GM23338 (cell line): ENCODE data around the gene MOK. TPM values are rescaled to one million over a fixed set of nuclear protein-coding genes. Genes with fewer than 3 reads are reported as not detected.

Experiments used
- ATAC-seq: fragments of 200-7000 bp; cut with Tn5 transposase; 3 replicates; pipeline ENCODE4 v1.9.1; 2020
- DNase-seq: peaks from one replicate; pipeline ENCODE4 v3.0.0-alpha.2; 2015; ENCODE audit warnings: low spot score
- H2AFZ ChIP-seq: fragments of 200-600 bp; sonication (generic); 2 replicates; pipeline ENCODE4 v1.8.0; 2016; ENCODE audit warnings: antibody characterized with exemption, mild to moderate bottlenecking, moderate library complexity
- H3F3A ChIP-seq: fragments of 200-600 bp; sonication (generic); replicated peaks from 2 replicates; pipeline ENCODE4 v1.8.0; 2017; ENCODE audit warnings: antibody characterized with exemption, mixed run types, low read depth
- H3K27ac ChIP-seq: fragments of 200-600 bp; sonication (generic); 2 replicates; pipeline ENCODE4 v1.6.1; 2016; ENCODE audit warnings: low read depth
- H3K27me3 ChIP-seq: fragments of 200-600 bp; sonication (generic); 2 replicates; pipeline ENCODE4 v1.8.0; 2016; ENCODE audit warnings: mild to moderate bottlenecking, mixed run types, moderate library complexity; ENCODE audit not compliant: insufficient read depth
- H3K36me3 ChIP-seq: fragments of 200-600 bp; sonication (generic); 2 replicates; pipeline ENCODE4 v1.8.0; 2016; ENCODE audit warnings: mild to moderate bottlenecking; ENCODE audit not compliant: insufficient read depth
- H3K4me1 ChIP-seq: fragments of 200-600 bp; sonication (generic); 2 replicates; pipeline ENCODE4 v1.8.0; 2016; ENCODE audit warnings: mild to moderate bottlenecking, moderate library complexity; ENCODE audit not compliant: insufficient read depth
- H3K4me2 ChIP-seq: fragments of 200-600 bp; sonication (generic); 2 replicates; pipeline ENCODE4 v1.7.1; 2017; ENCODE audit warnings: mixed run types
- H3K4me3 ChIP-seq: fragments of 200-600 bp; sonication (generic); 2 replicates; pipeline ENCODE4 v1.6.1; 2016; ENCODE audit warnings: mixed run types
- H3K79me2 ChIP-seq: fragments of 200-600 bp; sonication (generic); replicated peaks from 2 replicates; pipeline ENCODE4 v1.8.0; 2017; ENCODE audit warnings: mild to moderate bottlenecking; ENCODE audit not compliant: insufficient read depth
- H3K9me2 ChIP-seq: fragments of 200-600 bp; sonication (generic); 2 replicates; pipeline ENCODE4 v1.8.0; 2017; ENCODE audit not compliant: insufficient read depth
- H4K20me1 ChIP-seq: fragments of 200-600 bp; sonication (generic); replicated peaks from 2 replicates; pipeline ENCODE4 v1.8.0; 2017; ENCODE audit warnings: mild to moderate bottlenecking; ENCODE audit not compliant: insufficient read depth
- H3K27ac Mint-ChIP-seq: 2 replicates; pipeline ENCODE4 v1.8.0; 2020; ENCODE audit warnings: inconsistent platforms, mild to moderate bottlenecking, moderate library complexity, mixed read lengths
- H3K27me3 Mint-ChIP-seq: 3 replicates; pipeline ENCODE4 v1.8.0; 2022; ENCODE audit warnings: low read depth, mild to moderate bottlenecking, moderate library complexity, mixed read lengths, inconsistent platforms; ENCODE audit not compliant: insufficient read depth, poor library complexity
- H3K36me3 Mint-ChIP-seq: 3 replicates; pipeline ENCODE4 v1.8.0; 2021; ENCODE audit warnings: low read depth, mild to moderate bottlenecking, inconsistent platforms, moderate library complexity, mixed read lengths
- H3K4me1 Mint-ChIP-seq: 3 replicates; pipeline ENCODE4 v1.8.0; 2020; ENCODE audit warnings: mild to moderate bottlenecking, inconsistent platforms, mixed read lengths
- H3K4me3 Mint-ChIP-seq: 3 replicates; pipeline ENCODE4 v1.8.0; 2021; ENCODE audit warnings: moderate library complexity, mild to moderate bottlenecking, inconsistent platforms, mixed read lengths
- H3K9me3 Mint-ChIP-seq: 3 replicates; pipeline ENCODE4 v1.8.0; 2020; ENCODE audit warnings: moderate library complexity, mild to moderate bottlenecking, inconsistent platforms, mixed read lengths
- CTCF ChIP-seq, 2 experiments: fragments of 200-600 bp in 1 of 2; sonication (generic) in 1 of 2; conservative IDR thresholded peaks; 2 replicates each; pipeline versions ENCODE4 v1.5.1 to v1.6.1; 2016 to 2017; ENCODE audit warnings: antibody characterized with exemption in 2 of 2, low read depth in 2 of 2, mild to moderate bottlenecking in 2 of 2, moderate library complexity in 1 of 2
- ETS1 ChIP-seq: IDR thresholded peaks from 2 replicates; pipeline ENCODE4 v1.6.1; 2016; ENCODE audit warnings: antibody characterized with exemption
- EZH2 ChIP-seq: fragments of 200-600 bp; sonication (generic); IDR thresholded peaks from one replicate; pipeline ENCODE4 v1.8.0; 2017; ENCODE audit warnings: antibody characterized with exemption, mild to moderate bottlenecking, low read depth; ENCODE audit not compliant: unreplicated experiment
- EZH2phosphoT487 ChIP-seq: fragments of 200-600 bp; sonication (generic); IDR thresholded peaks from one replicate; pipeline ENCODE4 v1.8.1; 2018; ENCODE audit warnings: antibody characterized with exemption; ENCODE audit not compliant: unreplicated experiment
- JUNB ChIP-seq: IDR thresholded peaks from one replicate; pipeline ENCODE4 v1.6.1; 2016; ENCODE audit warnings: antibody characterized with exemption; ENCODE audit not compliant: unreplicated experiment
- NANOG ChIP-seq: IDR thresholded peaks from 2 replicates; pipeline ENCODE4 v1.6.1; 2016; ENCODE audit warnings: antibody characterized with exemption, borderline replicate concordance
- POLR2AphosphoS5 ChIP-seq: IDR thresholded peaks from 2 replicates; pipeline ENCODE4 v1.6.1; 2016; ENCODE audit warnings: antibody characterized with exemption, low read depth
- STAT1 ChIP-seq: IDR thresholded peaks from one replicate; pipeline ENCODE4 v1.6.1; 2016; ENCODE audit warnings: antibody characterized with exemption; ENCODE audit not compliant: unreplicated experiment
- ZNF114 ChIP-seq: fragments of 250-450 bp; sonication (Bioruptor Pico); IDR thresholded peaks from 2 replicates; pipeline ENCODE4 v1.5.0; 2020; ENCODE audit warnings: mild to moderate bottlenecking, moderate library complexity
- ZNF462 ChIP-seq: fragments of 250-450 bp; sonication (Bioruptor Pico); IDR thresholded peaks from 2 replicates; pipeline ENCODE4 v1.5.0; 2020; ENCODE audit warnings: mild to moderate bottlenecking, moderate library complexity
- polyA plus RNA-seq: library from polyadenylated mRNA; unstranded; fragments of >200 nt; fragmentation: Nextera tagmentation; extraction: Ambion mirVana; gene quantifications from 2 replicates; pipeline ENCODE4 v1.2.1, GENCODE V29; 2016
- total RNA-seq: library from RNA; depleted of rRNA; stranded (reverse); fragments of >200 nt; shearing (Covaris generic); gene quantifications from 2 replicates; pipeline ENCODE4 v1.2.3, GENCODE V29; 2014

The MOK gene
- total and polyA plus RNA-seq, 2 experiments from 2014 or later = 3.1 TPM

GRCh38 chr14:102201353-102201738 lies 103.6 kb downstream of the MOK start:
- Mint-ChIP-seq H3K9me3 (no peaks in the 10 kb centered on the region; the same call in 2 of the 3 replicates), H3K27me3 (peaks cover 11% of the 10 kb centered on the region), H3K4me1 (peaks cover 11% of the 10 kb centered on the region), H3K36me3 (peaks cover 15% of the 10 kb centered on the region), H3K4me3 (no peak overlapping the region), H3K27ac (no peak overlapping the region)
- H3K79me2 ChIP-seq = peaks cover 53% of the 10 kb centered on the region
- DNase-seq (no peak), ATAC-seq (no peak; the same call in 1 of the 3 replicates)
- H3K27ac ChIP-seq = no peak overlapping the region
- H3K36me3 ChIP-seq = no peaks in the 10 kb centered on the region; the same call in 1 of the 2 replicates
- H3K4me2 ChIP-seq = no peak overlapping the region
- H4K20me1 ChIP-seq = peaks cover 24% of the 10 kb centered on the region
- H3K27me3 ChIP-seq = no peaks in the 10 kb centered on the region
- no peak overlapping the region for H2AFZ ChIP-seq
- no peak overlapping the region for H3K4me3 ChIP-seq
- no peaks in the 10 kb centered on the region for H3F3A ChIP-seq
- H3K9me2 ChIP-seq = no peaks in the 10 kb centered on the region
- no peaks in the 10 kb centered on the region for H3K4me1 ChIP-seq
- TF ChIP-seq ZNF462 (CRISPR knock-in tag) = no peak
- no peak for TF ChIP-seq EZH2
- TF ChIP-seq STAT1 = no peak
- TF ChIP-seq JUNB = no peak
- no peak for TF ChIP-seq CTCF (conservative IDR thresholded peaks at IDR 0.05; ENCODE audit: low read depth in 2 of 2)
- no peak for TF ChIP-seq NANOG
- no peak for TF ChIP-seq ZNF114 (CRISPR knock-in tag)
- TF ChIP-seq ETS1 = no peak
- TF ChIP-seq POLR2AphosphoS5 = no peak
- no peak for TF ChIP-seq EZH2phosphoT487
